Cardiac fibroblast (primary cell): ENCODE results near the gene TEFM.
"Not testable (repeated sequence)": the region's sequence is repeated elsewhere in the genome, so short reads cannot be mapped to it uniquely, and the experiment has no call there.

Experiments
- DNase-seq, 2 donors: peaks; one replicate each; pipeline versions ENCODE4 v3.0.0 to v3.0.0-alpha.2; 2010; ENCODE audit warnings: low read depth in 2 of 2
- H3K4me3 ChIP-seq, 2 donors: replicated peaks in 1 of 2; 1 replicate in 1 of 2; 2 replicates in 1 of 2; pipeline ENCODE4 v1.5.1; 2011; ENCODE audit warnings: low read depth in 2 of 2, low read length in 2 of 2, mild to moderate bottlenecking in 2 of 2, moderate library complexity in 1 of 2
- TF ChIP-seq, protein P1 (sequence below): IDR thresholded peaks from one replicate; pipeline ENCODE4 v1.5.1; 2011; ENCODE audit warnings: low read depth, mild to moderate bottlenecking, low read length, inconsistent platforms

The TEFM gene

DNA sequence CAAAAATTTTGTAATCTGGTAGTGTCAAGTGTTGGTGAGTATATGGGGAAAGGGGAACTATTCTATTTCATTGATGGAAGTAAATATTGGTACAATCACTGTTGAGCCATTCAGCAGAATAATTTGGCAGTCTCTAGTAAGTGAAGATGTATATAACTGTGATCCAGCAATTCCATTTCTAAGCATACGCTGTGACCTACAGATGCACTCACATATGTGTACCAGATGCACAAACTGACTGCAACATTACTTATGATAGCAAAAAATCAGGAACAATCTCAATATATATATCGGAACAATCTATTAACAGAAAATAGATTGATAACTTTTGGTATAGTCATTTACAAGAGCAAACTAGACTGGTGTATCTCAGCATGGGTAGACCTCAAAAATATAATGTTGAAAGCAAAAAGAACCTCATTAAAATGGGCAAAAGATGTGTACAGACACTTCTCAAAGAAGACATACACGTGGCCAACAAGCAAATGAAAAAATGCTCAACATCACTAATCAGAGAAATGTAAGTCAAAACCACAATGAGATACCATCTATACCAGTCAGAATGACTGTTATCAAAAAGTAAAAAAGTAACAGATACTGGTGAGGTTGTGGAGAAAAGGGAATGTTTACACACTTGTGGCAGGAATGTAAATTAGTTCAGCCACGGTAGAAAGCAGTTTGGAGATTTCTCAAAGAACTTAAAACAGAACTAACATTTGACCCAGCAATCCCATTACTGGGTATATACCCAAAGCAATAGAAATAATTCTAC lies 36.5 kb upstream of the TEFM start:
- TF ChIP-seq, protein P1, sequence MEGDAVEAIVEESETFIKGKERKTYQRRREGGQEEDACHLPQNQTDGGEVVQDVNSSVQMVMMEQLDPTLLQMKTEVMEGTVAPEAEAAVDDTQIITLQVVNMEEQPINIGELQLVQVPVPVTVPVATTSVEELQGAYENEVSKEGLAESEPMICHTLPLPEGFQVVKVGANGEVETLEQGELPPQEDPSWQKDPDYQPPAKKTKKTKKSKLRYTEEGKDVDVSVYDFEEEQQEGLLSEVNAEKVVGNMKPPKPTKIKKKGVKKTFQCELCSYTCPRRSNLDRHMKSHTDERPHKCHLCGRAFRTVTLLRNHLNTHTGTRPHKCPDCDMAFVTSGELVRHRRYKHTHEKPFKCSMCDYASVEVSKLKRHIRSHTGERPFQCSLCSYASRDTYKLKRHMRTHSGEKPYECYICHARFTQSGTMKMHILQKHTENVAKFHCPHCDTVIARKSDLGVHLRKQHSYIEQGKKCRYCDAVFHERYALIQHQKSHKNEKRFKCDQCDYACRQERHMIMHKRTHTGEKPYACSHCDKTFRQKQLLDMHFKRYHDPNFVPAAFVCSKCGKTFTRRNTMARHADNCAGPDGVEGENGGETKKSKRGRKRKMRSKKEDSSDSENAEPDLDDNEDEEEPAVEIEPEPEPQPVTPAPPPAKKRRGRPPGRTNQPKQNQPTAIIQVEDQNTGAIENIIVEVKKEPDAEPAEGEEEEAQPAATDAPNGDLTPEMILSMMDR: no peak
- no peak for DNase-seq

DNA sequence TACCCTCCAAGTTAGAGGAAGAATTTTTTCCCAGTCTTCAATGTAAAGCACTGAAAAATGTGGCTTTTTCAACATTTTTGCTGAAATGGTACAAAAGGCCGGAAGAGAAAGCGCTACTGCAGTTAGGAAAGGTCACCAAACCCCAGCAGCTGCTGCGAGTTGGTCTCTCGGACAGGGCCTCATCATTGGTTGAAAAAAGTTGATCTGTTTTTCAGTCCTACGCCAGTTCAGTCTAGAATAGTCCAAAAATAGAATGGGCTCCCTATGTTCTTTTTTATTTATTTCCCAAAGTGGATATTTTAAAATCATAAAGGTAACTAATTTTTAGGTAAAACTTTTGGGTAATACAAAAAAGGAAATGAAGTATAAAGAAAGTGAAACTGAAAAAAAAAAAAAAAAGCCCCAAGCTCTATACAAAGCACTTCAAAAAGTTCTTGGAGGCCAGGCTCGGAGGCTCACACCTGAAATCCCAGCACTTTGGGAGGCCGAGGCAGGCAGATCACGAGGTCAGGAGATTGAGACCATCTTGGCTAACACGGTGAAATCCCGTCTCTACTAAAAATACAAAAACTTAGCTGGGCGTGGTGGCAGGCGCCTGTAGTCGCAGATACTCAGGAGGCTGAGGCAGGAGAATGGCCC lies 33.1 kb upstream of the TEFM start:
- no peak overlapping the region for H3K4me3 ChIP-seq
- no peak for DNase-seq
- TF ChIP-seq, protein P1: no peak

More for the DNA sequence above, 36.5 kb upstream of the TEFM start:
- H3K4me3 ChIP-seq: no peak overlapping the region

DNA sequence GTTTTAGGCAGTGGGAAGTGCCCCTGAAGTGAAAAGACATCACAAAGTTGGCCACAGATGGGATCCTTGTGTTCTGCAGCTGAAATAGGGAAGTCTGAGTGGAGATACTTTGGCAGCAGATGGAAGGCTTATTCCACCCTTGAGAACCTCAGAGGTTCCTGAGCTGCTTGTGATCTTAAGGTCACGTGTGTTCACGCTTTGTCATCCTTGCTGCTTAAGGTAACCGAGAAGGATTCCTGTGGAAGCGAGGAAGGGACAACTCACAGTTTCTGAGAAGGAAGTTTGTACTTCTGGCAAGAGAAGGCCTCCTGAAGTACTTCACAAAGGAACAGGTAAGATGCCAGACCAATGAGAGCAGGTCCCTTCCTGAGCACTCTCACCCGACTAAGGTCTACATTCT lies 27.9 kb upstream of the TEFM start:
- H3K4me3 ChIP-seq: no peak overlapping the region
- no peak for DNase-seq
- TF ChIP-seq, protein P1: no peak

DNA sequence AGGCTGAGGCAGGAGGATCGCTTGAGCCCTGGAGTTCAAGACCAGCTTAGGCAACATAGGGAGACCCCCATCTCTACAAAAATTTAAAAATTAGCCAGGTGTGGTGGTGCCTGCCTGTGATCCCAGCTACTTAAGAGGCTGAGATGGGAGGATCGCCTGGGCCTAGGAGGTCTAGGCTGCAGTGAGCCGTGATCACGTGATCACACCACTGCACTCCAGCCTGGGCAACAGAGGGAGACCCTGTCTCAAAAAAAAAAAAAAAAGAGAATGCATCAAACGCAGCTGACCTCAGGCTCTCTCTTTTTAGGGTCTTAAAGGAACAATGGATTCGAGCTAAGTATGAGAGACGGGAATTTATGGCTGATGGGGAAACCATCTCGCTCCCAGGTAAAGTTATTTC lies 25.5 kb upstream of the TEFM start:
- not testable (repeated sequence) for H3K4me3 ChIP-seq

DNA sequence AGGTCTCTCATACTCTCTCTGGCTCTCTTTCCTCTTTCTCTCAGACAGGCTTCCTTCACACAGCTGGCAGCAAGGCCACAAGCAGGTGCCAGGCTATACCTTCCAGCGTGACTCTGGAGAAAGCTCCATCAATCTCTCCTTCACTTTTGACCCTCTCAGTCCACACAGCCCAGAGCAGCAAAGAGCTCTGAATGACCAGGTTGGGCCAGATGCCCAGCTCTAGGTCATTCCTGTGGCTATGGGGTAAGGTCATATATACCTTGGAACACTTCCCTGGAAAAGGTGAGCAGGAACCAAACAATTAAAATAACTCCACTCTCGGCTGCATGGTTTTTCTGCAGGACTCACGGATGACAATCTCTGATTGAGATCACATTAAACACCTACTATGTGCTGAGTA lies 24.5 kb upstream of the TEFM start:
- DNase-seq: no peak
- TF ChIP-seq, protein P1: no peak
- no peak overlapping the region for H3K4me3 ChIP-seq

More for the DNA sequence above, 25.5 kb upstream of the TEFM start:
- not testable (repeated sequence) for DNase-seq

DNA sequence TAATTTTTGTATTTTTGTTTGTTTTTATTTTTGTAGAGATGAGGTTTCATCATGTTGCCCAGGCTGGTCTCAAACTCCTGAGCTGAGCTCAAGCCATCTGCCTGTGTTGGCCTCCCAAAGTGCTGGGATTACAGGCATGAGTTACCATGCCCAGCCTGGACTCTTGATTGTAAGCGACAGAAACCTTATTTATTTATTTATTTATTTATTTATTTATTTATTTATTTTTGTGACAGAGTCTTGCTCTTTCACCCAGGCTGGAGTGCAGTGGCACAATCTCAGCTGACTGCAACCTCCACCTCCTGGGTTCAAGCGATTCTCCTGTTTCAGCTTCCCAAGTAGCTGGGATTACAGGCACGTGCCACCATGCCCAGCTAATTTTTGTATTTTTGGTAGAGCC lies 23.8 kb upstream of the TEFM start:
- not testable (repeated sequence) for DNase-seq, H3K4me3 ChIP-seq

DNA sequence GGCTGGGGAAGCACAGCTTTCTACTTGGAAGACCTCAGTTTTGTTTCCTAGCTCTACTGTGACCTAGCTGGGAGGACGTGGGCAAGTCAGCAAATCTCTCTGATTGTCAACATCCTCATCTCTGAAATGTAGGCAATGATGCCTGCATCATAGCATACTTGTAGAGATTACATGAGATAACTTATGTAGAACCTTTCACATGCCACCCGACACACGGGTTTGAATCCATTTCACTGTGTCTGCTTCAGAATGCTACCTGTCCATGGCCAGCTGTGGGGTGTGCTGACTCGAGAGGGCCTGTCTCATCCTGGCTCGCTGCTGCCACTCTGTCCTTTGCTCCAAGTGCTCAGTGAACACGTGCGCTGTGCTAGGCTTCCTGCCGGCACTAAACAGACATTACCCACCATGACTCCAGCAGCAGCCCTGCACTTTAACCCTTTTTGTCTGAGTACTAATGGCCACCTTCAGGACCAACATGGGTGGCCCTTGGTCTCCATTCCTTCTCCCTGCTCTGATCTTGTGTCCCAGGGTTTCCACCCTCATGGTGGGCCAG lies 23.1 kb upstream of the TEFM start:
- DNase-seq: no peak
- TF ChIP-seq, protein P1: no peak
- no peak overlapping the region for H3K4me3 ChIP-seq

DNA sequence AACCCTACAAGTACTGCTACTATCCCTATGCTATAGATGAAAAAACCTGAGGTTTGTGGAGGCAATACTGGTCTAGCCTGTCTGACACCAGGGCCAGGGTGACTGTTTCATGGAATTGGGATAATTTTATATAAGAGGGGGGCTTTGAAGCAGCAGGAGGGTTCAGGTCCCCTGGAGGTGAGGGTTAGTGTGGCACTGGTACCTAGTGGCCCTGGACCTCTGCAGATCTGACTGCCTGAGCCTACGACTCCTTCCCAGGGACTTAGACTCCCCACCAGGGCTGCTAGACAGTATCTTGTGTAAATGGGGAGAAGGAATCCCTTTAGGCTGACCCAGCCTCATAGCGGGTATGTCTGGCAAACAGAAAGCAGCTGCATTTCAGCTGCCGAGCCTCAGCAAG lies 22.5 kb upstream of the TEFM start:
- DNase-seq: no peak
- no peak overlapping the region for H3K4me3 ChIP-seq
- TF ChIP-seq, protein P1: no peak
